ENCODE data around the gene CDKN1A. TPM values are rescaled to one million over a fixed set of nuclear protein-coding genes. Genes with fewer than 3 reads are reported as not detected.

CDKN1A gene
- total RNA-seq, 4 donors from 2014 or later, result 143 to 200 (median 181) TPM

- intact Hi-C loops (cut with DNase I; ENCODE audit: low total_unique reads), result loop anchor here (2.0 kb wide), 1 partner anchor 72 kb away; no protein-coding TSS in a partner anchor
- H3K4me3 ChIP-seq (ENCODE audit: low read depth, poor library complexity, severe bottlenecking), result no peak overlapping the region
- TF ChIP-seq POLR2A (IDR thresholded peaks at IDR 0.05), result no peak
- no peak for TF ChIP-seq CTCF (IDR thresholded peaks at IDR 0.05)
- WGBS, 2 donors, result 52 to 64% methylated on average over 13 of the region's 13 CpGs
- peak in 1 of 2 donors; percentile 60 for DNase-seq (ENCODE audit: low spot score in 2 of 2)
Measured at GRCh38 chr6:36724514-36725390, 46.2 kb downstream of the CDKN1A start.

GRCh38 chr6:36725581-36725980 lies 47.1 kb downstream of the CDKN1A start:
- intact Hi-C loops (cut with DNase I; ENCODE audit: low total_unique reads), result loop anchor here (2.0 kb wide), 1 partner anchor 73 kb away; no protein-coding TSS in a partner anchor
- no peak overlapping the region for H3K4me3 ChIP-seq (ENCODE audit: low read depth, poor library complexity, severe bottlenecking)
- 91 to 96% methylated on average over 7 of the region's 7 CpGs for WGBS, 2 donors
- TF ChIP-seq CTCF (IDR thresholded peaks at IDR 0.05) (no peak), POLR2A (IDR thresholded peaks at IDR 0.05) (no peak)
- DNase-seq (ENCODE audit: low spot score in 2 of 2), result no peak

- intact Hi-C loops (cut with DNase I; ENCODE audit: low total_unique reads), result no loop called here
- no peak overlapping the region for H3K4me3 ChIP-seq (ENCODE audit: low read depth, poor library complexity, severe bottlenecking)
- no peak for DNase-seq (ENCODE audit: low spot score in 2 of 2)
- TF ChIP-seq POLR2A (IDR thresholded peaks at IDR 0.05) (no peak), CTCF (IDR thresholded peaks at IDR 0.05) (no peak)
- 40 to 75% methylated on average over 1 to 7 of the region's 7 CpGs for WGBS, 2 donors
Measured at GRCh38 chr6:36727505-36728021, 49.0 kb downstream of the CDKN1A start.

GRCh38 chr6:36728289-36729160 lies 50.0 kb downstream of the CDKN1A start:
- TF ChIP-seq POLR2A (IDR thresholded peaks at IDR 0.05) (no peak), CTCF (IDR thresholded peaks at IDR 0.05) (no peak)
- no peak overlapping the region for H3K4me3 ChIP-seq (ENCODE audit: low read depth, poor library complexity, severe bottlenecking)
- 78 to 83% methylated on average over 11 of the region's 11 CpGs for WGBS, 2 donors
- no peak for DNase-seq (ENCODE audit: low spot score in 2 of 2)
- intact Hi-C loops (cut with DNase I; ENCODE audit: low total_unique reads), result no loop called here

- no peak for DNase-seq (ENCODE audit: low spot score in 2 of 2)
- intact Hi-C loops (cut with DNase I; ENCODE audit: low total_unique reads), result no loop called here
- no peak for TF ChIP-seq POLR2A (IDR thresholded peaks at IDR 0.05)
- TF ChIP-seq CTCF (IDR thresholded peaks at IDR 0.05), result no peak
- no peak overlapping the region for H3K4me3 ChIP-seq (ENCODE audit: low read depth, poor library complexity, severe bottlenecking)
- 30 to 34% methylated on average over 3 of the region's 3 CpGs for WGBS, 2 donors
Measured at GRCh38 chr6:36729161-36729524, 50.6 kb downstream of the CDKN1A start.

Data from lower leg skin (tissue), 4 donors.